Measurements from ENCODE around the gene FBXO44.

Gene FBXO44

DNA sequence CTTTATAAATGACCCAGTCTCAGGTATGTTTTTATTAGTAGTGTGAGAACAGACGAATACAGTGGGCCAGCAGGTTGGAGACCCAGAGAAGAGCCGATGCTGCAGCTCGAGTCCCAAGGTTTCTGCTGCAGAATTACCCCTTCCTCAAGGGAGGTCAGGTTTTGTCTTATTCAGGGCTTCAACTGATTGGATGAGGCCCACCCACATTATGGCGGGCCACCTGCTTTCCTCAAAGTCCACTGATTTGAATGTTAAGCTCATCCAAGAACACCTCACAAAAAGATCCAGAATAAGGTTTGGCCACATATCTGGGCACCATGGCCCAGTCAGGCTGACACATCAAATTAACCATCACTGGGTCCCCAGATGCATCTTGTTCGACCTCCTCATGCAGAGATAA, 41.3 kb upstream of the FBXO44 start:
- CTCF ChIA-PET, result no interaction called here

DNA sequence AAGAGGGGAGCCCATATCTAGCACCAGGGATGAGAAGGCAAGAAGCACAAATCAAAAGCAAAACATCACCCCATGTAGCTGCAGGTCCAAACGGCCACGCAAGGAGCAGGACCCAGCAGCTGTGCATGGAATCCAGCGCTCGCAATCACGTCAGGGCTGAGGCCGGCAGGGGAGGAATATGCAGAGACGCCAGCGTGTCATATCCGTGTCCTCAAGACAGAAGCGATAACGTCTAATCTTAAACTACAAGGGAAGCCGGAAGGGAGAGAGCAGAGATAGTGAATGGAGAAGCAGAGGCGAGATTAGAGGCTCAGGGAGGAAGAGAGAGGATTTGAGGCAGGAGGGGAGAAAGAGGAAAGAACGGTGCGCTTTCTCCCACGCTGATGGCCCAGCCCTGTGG, 39.6 kb upstream of the FBXO44 start:
- Histone ChIP-seq H3K4me1 (ENCODE audit: control insufficient read depth, insufficient read depth, low read length) (no peaks in the 10 kb centered on the region), H3K36me3 (ENCODE audit: control insufficient read depth in 2 of 2, insufficient read depth in 1 of 2, low read length in 2 of 2) (no peaks in the 10 kb centered on the region), H3K4me3 (ENCODE audit: low read depth, low read length) (no peak overlapping the region), H3K27ac (ENCODE audit: extremely low read depth, low read depth, low read length) (no peak overlapping the region), H3K9me3 (ENCODE audit: control insufficient read depth, insufficient read depth, low read depth, low read length) (no peaks in the 10 kb centered on the region)
- ChIA-PET CTCF (interaction anchor here (0.7 kb wide), 1 partner anchor 295 kb away, joined by 3 read pairs; no protein-coding TSS in a partner anchor), POLR2A (no interaction called here)
- no peak for TF ChIP-seq ZNF747 (tag by site-specific recombination; IDR thresholded peaks at IDR 0.05)
- 0 out of 2 replicates have a peak, but pooled peaks have one; percentile 6 for TF ChIP-seq PRDM1 (tag by site-specific recombination; IDR thresholded peaks at IDR 0.05)

More for the DNA sequence above, 41.3 kb upstream of the FBXO44 start:
- H3K4me3 ChIP-seq (ENCODE audit: low read depth, low read length), result no peak overlapping the region
- no peaks in the 10 kb centered on the region for H3K9me3 ChIP-seq (ENCODE audit: control insufficient read depth, insufficient read depth, low read depth, low read length)
- POLR2A ChIA-PET, result no interaction called here
- TF ChIP-seq ZNF138 (tag by site-specific recombination; IDR thresholded peaks at IDR 0.05; ENCODE audit: borderline replicate concordance), result no peak
- no peak for TF ChIP-seq ZNF664 (tag by site-specific recombination; IDR thresholded peaks at IDR 0.05)
- TF ChIP-seq MEIS1 (CRISPR knock-in tag; IDR thresholded peaks at IDR 0.05; ENCODE audit: borderline replicate concordance), result no peak
- TF ChIP-seq, protein P1, sequence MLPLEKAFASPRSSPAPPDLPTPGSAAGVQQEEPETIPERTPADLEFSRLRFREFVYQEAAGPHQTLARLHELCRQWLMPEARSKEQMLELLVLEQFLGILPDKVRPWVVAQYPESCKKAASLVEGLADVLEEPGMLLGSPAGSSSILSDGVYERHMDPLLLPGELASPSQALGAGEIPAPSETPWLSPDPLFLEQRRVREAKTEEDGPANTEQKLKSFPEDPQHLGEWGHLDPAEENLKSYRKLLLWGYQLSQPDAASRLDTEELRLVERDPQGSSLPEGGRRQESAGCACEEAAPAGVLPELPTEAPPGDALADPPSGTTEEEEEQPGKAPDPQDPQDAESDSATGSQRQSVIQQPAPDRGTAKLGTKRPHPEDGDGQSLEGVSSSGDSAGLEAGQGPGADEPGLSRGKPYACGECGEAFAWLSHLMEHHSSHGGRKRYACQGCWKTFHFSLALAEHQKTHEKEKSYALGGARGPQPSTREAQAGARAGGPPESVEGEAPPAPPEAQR (tag by site-specific recombination; IDR thresholded peaks at IDR 0.05), result no peak
- no peak for TF ChIP-seq ZNF658 (tag by site-specific recombination; IDR thresholded peaks at IDR 0.05)
- TF ChIP-seq, protein P2, sequence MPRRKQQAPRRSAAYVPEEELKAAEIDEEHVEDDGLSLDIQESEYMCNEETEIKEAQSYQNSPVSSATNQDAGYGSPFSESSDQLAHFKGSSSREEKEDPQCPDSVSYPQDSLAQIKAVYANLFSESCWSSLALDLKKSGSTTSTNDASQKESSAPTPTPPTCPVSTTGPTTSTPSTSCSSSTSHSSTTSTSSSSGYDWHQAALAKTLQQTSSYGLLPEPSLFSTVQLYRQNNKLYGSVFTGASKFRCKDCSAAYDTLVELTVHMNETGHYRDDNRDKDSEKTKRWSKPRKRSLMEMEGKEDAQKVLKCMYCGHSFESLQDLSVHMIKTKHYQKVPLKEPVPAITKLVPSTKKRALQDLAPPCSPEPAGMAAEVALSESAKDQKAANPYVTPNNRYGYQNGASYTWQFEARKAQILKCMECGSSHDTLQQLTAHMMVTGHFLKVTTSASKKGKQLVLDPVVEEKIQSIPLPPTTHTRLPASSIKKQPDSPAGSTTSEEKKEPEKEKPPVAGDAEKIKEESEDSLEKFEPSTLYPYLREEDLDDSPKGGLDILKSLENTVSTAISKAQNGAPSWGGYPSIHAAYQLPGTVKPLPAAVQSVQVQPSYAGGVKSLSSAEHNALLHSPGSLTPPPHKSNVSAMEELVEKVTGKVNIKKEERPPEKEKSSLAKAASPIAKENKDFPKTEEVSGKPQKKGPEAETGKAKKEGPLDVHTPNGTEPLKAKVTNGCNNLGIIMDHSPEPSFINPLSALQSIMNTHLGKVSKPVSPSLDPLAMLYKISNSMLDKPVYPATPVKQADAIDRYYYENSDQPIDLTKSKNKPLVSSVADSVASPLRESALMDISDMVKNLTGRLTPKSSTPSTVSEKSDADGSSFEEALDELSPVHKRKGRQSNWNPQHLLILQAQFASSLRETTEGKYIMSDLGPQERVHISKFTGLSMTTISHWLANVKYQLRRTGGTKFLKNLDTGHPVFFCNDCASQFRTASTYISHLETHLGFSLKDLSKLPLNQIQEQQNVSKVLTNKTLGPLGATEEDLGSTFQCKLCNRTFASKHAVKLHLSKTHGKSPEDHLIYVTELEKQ (tag by site-specific recombination; IDR thresholded peaks at IDR 0.05; ENCODE audit: borderline replicate concordance), result no peak
- peak; percentile 91 for TF ChIP-seq ZNF10 (tag by site-specific recombination; IDR thresholded peaks at IDR 0.05)
- TF ChIP-seq ZNF157 (tag by site-specific recombination; IDR thresholded peaks at IDR 0.05), result no peak
- H3K36me3 ChIP-seq (ENCODE audit: control insufficient read depth in 2 of 2, insufficient read depth in 1 of 2, low read length in 2 of 2), result no peaks in the 10 kb centered on the region
- H3K4me1 ChIP-seq (ENCODE audit: control insufficient read depth, insufficient read depth, low read length), result no peaks in the 10 kb centered on the region
- H3K27ac ChIP-seq (ENCODE audit: extremely low read depth, low read depth, low read length), result no peak overlapping the region

DNA sequence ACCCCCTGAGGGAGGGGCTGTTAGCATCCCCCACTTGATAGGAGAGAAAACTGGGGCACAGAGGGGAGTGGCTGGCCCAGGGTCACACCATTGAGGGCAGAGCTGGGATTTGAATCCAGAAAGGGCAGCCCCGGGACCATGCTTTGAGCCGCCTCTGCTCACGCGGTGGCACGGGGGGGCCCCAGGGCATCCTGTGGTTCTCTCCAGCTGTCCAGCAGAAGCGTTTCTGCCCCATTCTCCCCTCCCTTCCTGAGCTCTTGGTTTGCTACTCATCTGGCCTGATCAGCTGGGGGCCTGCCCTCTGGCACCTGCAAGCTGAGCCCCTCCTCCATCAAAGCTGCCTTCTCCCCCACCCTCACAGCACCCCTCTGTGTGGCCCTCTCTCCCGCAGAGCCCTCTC, 37.9 kb upstream of the FBXO44 start:
- H3K36me3 ChIP-seq (ENCODE audit: control insufficient read depth in 2 of 2, insufficient read depth in 1 of 2, low read length in 2 of 2), result no peaks in the 10 kb centered on the region
- H3K4me3 ChIP-seq (ENCODE audit: low read depth, low read length), result no peak overlapping the region
- POLR2A ChIA-PET, result no interaction called here
- H3K4me1 ChIP-seq (ENCODE audit: control insufficient read depth, insufficient read depth, low read length), result no peaks in the 10 kb centered on the region
- H3K9me3 ChIP-seq (ENCODE audit: control insufficient read depth, insufficient read depth, low read depth, low read length), result no peaks in the 10 kb centered on the region
- H3K27ac ChIP-seq (ENCODE audit: extremely low read depth, low read depth, low read length), result no peak overlapping the region
- CTCF ChIA-PET, result interaction anchor here (0.6 to 1.2 kb wide), 4 partner anchors 14 to 45 kb away, joined by 3 read pairs; no protein-coding TSS in a partner anchor
- TF ChIP-seq TCF7L2 (IDR thresholded peaks at IDR 0.05; ENCODE audit: borderline replicate concordance, low read depth, low read length) (no peak), ZNF426 (tag by site-specific recombination; IDR thresholded peaks at IDR 0.05) (no peak), ZSCAN16 (tag by site-specific recombination; IDR thresholded peaks at IDR 0.05) (no peak), GLIS2 (tag by site-specific recombination; IDR thresholded peaks at IDR 0.05) (0 out of 2 replicates have a peak, but pooled peaks have one; percentile 27), BCL11B (tag by site-specific recombination; IDR thresholded peaks at IDR 0.05; ENCODE audit: low read depth) (no peak), ZNF114 (tag by site-specific recombination; IDR thresholded peaks at IDR 0.05) (no peak)
- TF ChIP-seq, protein P3, sequence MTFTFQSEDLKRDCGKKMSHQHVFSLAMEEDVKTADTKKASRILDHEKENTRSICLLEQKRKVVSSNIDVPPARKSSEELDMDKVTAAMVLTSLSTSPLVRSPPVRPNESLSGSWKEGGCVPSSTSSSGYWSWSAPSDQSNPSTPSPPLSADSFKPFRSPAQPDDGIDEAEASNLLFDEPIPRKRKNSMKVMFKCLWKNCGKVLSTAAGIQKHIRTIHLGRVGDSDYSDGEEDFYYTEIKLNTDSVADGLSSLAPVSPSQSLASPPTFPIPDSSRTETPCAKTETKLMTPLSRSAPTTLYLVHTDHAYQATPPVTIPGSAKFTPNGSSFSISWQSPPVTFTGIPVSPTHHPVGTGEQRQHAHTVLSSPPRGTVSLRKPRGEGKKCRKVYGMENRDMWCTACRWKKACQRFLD (tag by site-specific recombination; IDR thresholded peaks at IDR 0.05), result no peak
- TF ChIP-seq, protein P4, sequence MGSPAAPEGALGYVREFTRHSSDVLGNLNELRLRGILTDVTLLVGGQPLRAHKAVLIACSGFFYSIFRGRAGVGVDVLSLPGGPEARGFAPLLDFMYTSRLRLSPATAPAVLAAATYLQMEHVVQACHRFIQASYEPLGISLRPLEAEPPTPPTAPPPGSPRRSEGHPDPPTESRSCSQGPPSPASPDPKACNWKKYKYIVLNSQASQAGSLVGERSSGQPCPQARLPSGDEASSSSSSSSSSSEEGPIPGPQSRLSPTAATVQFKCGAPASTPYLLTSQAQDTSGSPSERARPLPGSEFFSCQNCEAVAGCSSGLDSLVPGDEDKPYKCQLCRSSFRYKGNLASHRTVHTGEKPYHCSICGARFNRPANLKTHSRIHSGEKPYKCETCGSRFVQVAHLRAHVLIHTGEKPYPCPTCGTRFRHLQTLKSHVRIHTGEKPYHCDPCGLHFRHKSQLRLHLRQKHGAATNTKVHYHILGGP (tag by site-specific recombination; IDR thresholded peaks at IDR 0.05), result no peak
- TF ChIP-seq, protein P5, sequence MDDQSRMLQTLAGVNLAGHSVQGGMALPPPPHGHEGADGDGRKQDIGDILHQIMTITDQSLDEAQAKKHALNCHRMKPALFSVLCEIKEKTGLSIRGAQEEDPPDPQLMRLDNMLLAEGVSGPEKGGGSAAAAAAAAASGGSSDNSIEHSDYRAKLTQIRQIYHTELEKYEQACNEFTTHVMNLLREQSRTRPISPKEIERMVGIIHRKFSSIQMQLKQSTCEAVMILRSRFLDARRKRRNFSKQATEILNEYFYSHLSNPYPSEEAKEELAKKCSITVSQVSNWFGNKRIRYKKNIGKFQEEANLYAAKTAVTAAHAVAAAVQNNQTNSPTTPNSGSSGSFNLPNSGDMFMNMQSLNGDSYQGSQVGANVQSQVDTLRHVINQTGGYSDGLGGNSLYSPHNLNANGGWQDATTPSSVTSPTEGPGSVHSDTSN (CRISPR knock-in tag; IDR thresholded peaks at IDR 0.05), result no peak
- TF ChIP-seq, protein P2 (tag by site-specific recombination; IDR thresholded peaks at IDR 0.05; ENCODE audit: borderline replicate concordance), result no peak
